ENCODE results near the gene NTHL1.

NTHL1 gene

DNA sequence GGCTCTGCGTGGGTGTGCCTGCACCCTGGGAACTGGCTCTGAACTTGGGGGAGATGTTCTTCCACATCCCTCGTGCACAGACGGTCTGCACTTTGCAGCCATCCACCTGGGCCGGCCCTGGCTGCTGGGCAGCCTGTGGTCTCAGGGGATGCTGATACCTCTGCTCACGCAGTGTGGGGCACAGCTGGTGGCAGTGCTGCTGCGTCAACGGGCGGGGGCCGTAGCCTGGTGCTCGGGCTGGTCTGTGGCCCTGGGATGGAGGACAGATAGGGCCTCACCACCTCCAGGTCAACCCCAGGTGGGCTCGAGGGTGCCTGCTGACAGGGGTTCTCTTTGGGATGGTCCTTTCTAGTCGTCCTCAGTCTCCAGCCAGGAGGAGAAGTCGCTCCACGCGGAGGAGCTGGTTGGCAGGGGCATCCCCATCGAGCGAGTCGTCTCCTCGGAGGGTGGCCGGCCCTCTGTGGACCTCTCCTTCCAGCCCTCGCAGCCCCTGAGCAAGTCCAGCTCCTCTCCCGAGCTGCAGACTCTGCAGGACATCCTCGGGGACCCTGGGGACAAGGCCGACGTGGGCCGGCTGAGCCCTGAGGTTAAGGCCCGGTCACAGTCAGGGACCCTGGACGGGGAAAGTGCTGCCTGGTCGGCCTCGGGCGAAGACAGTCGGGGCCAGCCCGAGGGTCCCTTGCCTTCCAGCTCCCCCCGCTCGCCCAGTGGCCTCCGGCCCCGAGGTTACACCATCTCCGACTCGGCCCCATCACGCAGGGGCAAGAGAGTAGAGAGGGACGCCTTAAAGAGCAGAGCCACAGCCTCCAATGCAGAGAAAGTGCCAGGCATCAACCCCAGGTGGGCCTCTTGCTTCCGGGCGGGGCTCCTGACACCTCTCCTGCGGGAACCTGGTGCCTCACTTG is 36.5 kb upstream of the NTHL1 start:
- no peak for DNase-seq

DNA sequence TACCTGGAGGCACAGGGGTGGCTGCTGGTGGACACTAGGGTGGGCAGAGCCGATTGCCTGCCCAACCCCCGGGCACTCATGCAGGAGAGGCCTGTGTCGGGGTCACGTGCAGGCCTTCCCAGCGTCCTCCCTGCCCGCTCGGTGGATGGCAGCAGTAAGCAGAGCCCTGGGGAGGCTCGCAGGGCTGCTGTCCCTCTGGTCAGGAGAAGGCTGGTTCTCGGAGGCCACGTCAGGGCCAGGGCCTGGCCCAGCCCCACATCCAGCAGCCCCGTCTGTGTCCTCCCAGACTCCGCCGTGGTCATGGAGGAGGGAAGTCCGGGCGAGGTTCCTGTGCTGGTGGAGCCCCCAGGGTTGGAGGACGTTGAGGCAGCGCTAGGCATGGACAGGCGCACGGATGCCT is 35.8 kb upstream of the NTHL1 start:
- DNase-seq: no peak

DNA sequence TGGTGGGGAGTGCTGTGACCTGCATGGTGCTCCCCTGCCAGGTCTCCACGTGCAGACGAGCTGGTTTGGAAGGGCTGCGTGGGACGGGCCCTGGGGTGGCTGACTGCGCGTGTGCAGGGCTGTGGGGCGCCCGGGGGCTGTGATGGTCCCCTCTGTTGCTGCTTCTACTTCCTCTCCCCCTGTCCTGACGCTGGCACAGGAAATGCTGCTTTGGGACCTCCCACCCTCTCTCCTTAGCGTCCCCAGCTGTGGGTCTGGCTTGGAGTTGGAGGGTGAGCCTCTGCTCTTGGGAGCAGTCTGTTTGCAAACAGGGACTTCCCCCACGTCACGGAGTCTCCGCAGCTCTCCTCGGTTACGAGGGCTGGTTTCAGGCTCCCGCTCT is 35.3 kb upstream of the NTHL1 start:
- no peak for DNase-seq

DNA sequence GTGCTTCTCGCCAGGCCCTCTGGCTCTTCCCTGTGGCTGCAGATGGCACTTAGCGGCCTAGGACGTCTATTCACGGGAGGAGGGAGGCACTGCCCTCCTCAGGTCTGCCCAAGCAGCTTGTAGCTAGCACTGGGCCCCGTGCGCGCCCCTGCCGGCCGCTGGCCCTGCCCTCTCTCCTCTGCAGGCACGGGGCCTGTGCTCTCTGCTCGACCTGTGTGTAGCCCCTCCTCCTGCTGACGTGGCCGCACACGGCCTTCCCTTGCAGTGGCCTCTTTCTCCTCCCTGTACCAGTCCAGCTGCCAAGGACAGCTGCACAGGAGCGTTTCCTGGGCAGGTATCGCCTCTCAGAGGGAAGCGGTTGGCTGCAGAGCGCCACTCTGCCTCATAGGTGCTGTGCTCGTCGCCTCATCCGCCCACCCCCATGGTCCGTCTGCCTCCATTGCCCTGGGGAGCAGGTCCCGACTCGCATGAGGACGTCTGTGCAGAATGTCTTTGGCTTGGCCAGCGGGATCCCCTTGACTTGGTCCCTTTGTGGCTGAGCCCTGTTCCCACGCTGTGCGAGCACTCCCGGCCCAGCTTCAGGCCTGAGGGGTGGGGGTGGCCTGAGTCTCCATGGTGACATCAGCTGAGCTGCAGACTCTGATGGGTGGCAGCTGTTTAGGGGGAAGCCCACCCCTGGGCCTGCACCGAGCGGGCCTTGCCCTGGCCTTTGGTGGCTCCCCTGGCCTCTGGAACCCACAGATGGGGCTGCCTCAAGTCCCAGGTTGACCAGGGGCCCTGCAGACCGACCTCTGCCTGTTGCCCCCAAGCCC is 34.7 kb upstream of the NTHL1 start:
- DNase-seq: no peak

DNA sequence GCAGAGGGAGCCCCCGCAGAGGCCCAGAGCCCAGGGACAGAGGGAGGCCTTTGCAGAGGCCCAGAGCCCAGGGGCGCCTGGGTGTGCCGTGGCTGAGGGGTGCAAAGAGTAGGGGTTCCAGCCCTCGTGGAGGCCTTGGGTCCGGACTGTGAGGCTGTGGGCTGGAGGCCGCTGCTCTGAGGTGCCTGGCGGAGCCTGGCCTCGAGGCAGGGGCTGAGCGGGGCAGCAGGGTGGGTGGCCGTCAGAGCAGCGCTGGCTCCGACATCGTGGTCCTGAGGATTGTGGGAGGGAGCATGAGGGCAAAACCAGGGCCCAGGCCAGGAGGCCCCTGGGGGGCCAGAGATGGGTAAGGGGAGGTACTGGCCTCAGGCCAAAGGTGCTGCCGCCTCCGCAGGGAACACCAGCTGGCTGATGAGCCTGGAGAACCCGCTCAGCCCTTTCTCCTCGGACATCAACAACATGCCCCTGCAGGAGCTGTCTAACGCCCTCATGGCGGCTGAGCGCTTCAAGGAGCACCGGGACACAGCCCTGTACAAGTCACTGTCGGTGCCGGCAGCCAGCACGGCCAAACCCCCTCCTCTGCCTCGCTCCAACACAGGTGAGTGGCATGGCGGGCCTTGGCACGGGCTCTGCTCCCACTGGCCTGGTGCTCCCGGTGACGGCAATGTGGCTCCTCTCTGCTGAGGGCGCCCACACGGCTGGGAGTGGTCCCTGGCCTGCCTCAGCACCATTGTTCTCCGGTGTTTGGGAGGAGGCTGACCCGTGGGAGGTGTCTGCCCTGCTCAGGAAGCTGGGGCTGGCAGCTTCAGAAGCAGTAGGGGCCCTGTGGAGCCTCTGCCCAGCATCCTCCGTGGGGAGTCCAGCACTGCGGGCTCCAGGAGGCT is 33.8 kb upstream of the NTHL1 start:
- DNase-seq: no peak

DNA sequence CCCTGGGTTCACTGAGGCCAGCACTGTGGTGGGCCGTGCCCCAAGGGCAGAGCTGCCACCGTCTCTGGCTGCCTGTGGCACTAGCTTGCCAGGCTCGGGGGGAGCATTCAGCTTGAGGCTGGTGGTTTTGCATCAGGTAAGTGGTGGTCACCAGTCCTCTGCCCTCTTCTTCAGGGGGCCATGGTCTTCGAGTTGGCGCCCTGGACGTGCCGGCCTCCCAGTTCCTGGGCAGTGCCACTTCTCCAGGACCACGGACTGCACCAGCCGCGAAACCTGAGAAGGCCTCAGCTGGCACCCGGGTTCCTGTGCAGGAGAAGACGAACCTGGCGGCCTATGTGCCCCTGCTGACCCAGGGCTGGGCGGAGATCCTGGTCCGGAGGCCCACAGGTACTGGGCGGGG is 32.4 kb upstream of the NTHL1 start:
- no peak for DNase-seq

DNA sequence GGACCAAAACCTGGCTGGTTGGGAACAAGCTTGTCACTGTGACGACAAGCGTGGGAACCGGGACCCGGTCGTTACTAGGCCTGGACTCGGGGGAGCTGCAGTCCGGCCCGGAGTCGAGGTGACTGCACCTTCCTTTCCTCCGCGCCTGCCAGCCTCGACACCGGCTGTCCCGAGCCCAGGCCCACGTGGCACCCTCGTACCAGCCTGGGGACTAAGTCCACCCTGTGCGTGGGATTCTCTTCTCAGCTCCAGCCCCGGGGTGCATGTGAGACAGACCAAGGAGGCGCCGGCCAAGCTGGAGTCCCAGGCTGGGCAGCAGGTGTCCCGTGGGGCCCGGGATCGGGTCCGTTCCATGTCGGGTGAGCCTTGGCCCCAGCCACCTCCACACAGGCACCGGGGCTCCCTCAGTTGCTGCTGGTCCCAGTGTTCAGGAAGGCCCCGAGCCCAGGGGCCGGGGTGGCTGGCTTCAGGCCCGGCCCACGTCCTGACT is 31.7 kb upstream of the NTHL1 start:
- no peak for DNase-seq

DNA sequence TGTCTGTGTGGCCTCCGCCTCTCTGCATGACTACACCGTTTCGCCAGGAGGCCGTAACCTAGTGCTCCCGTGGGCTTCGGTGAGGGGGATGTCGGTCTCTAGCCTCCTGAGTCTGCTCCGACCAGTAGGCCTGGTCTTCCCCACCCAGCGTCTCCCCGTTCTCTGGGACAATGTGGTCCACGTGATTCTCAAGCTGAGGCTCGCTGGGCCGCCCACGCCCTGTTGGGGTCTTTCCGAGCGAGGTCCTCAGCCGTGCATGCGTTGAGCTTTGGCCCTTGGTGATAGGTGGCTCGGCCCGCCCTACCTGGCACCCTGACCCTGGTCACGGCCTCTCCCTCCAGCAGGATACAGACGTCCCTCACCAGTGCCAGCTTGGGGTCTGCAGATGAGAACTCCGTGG is 31.1 kb upstream of the NTHL1 start:
- no peak for DNase-seq

DNA sequence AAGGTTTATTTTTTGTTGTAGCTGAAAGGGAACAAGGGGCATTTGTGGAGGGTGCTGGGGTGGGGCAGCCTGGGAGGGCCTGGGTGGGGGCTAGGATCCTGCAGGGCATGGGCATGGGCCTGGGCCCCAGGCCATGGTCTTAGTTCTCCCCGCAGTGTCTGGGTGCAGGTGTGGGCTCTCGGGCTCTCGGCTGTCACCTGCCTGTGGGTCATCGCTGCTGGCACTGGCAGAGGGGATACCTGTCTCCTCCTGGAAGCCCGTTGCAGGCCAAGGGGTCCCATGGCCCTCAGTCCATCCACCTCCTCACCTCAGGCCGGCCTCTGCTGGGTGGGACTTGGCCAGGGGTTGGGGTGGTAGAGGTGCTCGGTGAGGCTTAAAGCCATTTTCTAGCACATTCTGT is 30.5 kb upstream of the NTHL1 start:
- no peak for DNase-seq

DNA sequence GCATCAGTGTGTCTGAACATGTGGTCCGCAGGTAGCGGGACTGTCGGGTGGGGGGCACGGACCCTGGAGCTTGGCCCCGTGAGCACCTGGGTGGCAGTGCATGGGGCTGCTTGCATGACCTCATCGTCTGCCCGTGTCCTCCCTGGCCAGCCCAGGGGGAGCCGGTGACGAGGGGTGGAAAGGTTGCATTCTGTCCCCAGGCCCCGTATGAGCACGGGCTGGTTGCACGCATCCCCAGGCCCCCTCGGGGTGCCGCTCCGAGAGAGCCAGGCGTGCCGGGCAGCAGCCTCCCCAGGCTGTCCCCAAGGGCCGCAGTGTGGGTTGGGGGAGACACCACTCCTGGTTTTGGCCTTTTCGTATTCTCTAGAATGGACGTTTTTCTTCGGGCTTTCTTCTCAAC is 30.1 kb upstream of the NTHL1 start:
- DNase-seq: no peak

DNA sequence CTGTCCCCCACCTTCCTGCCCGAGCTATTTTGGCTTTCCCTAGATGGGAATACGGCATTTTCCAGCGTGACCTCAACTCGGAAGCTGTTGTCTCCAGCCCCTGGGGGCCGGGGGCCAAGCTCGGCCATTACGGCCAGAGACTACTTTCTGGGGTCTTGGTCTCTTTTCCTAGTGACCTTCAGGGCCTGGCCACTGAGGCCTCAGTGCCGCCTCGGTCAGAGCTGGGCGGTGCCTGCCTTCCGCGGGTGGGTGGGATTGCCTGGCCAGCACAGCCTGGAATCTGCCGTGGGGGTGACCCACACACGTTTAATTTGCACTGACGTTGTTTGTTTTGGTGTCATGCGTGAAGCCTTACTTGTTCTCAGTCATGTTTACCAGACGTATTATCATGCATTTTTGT is 29.4 kb upstream of the NTHL1 start:
- DNase-seq: no peak

DNA sequence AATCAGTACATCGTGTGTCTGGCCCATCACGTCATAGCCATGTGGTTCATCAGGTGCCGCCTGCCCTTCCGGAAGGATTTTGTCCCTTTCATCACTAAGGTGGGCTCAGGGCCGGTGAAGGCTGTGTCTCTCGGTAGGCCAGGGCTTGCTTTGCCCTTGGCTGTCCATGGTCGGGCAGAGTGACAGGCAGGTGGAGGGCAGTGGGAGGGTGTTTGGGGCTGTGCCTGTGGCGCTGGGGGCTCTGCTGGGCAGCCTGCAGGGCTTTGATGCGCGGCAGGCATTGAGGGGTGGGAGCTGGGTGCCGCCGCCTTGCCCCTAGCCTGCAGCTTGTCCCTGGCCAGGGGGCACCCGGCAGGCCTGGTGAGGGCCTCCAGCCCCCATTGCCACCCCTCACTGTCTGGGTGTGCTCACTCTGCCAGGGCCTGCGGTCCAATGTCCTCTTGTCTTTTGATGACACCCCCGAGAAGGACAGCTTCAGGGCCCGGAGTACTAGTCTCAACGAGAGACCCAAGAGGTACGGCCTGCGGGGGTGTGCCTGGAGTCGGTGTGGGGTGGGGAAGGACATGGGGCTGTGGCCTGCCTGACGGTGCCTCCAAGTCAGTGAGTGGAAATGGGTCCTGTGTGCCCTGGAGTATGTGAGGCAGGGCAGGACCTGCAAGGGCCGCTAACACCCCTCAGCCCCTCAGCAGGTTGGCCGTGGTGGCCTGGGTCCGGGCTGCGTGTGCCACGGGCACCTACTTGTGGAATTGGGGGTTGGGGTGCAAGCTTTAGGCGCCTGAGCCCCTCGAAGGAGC is 28.6 kb upstream of the NTHL1 start:
- DNase-seq: no peak

DNA sequence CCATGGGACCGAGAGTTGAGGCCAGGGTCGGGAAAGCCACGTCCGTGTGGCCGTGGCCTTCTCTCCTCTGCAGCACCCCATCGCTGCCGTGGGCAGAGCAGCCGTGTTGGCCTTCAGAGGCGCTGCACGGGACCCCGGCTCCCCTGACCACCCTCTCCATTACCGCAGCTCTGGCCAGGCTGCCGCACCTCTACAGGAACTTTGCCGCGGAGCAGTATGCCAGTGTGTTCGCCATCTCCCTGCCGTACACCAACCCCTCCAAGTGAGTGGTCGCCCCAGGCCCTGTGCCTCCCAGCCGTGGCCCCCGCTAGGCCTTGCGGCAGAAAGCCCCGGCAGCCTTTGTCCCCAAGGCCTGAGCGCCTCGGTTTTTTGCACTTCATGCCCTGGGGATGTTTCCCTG is 28.0 kb upstream of the NTHL1 start:
- DNase-seq: no peak

DNA sequence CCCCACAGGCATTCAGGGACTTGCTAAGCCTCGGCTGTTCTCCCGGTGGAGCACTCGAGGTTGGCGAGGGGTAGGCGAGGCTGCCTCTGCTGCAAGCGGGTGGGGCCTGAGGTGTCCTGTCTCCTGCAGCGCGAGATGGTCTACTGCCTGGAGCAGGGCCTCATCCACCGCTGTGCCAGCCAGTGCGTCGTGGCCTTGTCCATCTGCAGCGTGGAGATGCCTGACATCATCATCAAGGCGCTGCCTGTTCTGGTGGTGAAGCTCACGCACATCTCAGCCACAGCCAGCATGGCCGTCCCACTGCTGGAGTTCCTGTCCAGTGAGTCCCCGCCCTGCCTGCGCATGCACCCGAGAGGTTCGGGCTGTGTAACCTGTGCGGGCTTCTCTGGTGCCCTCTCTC is 26.4 kb upstream of the NTHL1 start:
- no peak for DNase-seq

DNA sequence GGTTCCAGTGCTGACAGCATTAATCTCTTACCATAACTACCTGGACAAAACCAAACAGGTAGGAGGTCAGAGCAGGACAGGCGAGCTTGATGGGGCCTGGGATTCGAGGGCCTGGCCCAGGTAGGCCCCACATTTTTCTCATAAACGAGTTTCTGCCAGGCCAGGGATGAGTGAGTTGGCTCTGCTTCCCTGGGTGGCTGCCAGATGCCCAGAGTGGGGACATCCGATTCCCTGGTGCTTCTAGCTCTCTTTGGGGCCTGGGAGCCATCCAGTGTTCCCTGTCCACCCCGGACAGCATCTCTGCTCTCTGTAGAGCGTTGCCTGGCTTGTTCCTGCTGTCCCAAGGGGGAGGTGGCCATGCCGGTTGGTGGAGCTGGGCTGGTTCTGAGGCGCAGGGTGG is 25.3 kb upstream of the NTHL1 start:
- no peak for DNase-seq

DNA sequence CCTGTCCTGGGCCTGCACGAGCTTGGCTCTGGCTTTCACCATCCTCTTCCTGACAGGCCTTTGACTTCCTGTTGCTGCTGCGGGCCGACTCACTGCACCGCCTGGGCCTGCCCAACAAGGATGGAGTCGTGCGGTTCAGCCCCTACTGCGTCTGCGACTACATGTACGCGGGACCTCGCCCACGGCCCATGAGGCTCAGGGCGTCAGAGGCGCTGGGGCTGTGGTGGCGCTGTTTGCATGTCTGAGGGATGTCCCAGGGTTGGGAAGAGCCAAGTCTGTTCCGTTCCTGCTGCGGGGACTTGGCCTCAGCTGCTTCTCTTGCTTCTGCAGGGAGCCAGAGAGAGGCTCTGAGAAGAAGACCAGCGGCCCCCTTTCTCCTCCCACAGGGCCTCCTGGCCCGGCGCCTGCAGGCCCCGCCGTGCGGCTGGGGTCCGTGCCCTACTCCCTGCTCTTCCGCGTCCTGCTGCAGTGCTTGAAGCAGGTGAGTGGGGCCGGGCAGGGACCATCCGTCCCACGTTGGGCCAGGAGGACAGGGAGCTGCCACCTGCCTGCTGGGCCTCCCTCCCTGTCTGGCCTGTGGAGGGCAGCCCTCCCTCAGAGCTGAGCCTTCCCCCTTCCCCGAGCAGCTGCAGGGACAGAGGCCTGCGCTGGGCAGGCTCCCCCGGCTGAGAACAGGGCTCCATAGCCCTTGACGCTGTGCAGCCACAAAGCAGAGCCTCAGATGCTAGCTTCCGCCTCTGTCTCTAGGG is 24.0 kb upstream of the NTHL1 start:
- no peak for DNase-seq

DNA sequence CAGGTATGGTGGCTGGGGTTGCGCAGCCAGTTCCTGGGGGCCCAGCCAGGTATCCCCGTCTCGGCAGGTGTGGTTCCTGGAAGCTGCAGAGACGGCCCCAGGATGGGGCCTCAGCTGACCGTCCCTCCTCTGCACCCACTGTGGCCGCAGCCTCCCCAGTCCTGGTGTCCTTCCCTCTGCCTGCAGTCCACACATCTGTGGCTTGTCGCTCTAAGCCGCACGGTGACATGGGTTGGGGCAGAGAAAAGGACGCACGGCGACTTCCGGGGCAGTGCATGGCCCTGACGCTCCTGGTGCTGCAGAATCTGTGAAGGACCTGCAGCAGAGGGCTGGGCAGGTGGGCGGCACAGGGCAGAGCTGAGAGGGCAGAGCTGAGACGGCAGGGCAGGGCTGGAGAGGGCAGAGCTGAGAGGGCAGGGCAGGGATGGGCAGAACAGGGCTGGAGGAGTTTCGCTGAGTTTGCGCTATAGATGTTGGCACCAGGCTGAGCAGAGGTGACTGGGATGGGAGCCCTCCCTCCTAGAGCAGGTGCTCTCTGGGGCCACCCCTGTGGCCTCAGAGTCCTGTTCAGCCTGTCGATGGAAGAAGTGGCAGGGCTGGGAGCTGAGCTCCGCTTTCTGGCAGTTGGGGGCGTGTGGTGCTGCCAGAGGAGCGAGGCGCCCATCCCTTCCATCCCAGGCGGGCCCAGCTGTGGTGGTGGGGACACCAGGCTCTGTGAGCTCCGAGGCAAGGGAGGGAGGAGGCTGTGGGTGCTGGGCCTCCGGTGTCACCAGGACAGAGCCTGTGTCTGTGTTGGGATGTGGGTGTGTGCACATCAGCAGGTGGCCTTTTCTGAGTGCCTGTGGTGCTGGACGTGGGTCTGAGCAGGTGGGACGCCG is 23.2 kb upstream of the NTHL1 start:
- DNase-seq: no peak

DNA sequence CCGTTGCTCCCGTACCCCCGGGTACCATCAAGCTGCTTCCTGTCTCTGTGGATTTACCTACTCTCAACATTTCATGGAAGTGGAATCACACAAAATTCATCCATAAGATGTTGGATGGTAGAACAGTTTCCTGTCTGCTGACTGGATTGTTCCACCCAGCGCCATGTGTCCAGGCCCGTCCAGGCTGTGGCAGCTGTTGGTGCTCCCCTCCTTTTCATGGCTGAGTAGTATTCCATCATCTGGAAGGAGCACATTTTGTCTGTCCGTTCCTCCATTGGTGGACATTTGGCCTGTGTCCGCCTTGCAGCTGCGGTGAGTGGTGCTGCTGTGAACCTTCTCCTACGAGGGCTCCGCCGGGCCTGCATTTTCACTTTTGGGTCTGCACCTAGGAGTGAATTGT is 18.5 kb upstream of the NTHL1 start:
- no peak for DNase-seq

DNA sequence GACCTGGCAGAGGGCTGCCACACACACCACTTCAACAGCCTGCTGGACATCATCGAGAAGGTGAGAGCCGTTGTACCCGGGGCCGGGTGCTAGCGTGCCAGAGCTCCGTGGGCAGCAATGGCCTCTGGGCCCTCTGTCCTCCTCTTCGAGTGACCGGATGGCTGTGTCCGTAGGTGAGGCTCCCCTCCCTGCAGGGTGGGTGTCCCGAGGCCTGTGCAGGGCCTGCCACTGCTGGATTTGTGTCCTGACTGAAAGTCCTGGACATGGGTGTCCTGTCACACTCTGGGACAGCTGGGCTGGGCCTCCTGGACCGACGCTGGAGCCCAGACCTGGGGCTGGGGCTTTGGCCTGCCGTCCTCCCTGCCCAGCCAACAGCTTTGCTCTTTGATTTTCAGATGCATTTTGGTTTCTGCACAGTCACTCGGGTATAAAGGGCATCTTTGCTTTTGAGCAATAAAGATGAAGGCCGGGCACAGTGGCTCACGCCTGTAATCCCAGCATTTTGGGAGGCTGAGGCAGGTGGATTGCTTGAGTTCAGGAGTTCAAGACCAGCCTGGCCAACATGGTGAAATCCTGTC is 16.8 kb upstream of the NTHL1 start:
- no peak for DNase-seq

DNA sequence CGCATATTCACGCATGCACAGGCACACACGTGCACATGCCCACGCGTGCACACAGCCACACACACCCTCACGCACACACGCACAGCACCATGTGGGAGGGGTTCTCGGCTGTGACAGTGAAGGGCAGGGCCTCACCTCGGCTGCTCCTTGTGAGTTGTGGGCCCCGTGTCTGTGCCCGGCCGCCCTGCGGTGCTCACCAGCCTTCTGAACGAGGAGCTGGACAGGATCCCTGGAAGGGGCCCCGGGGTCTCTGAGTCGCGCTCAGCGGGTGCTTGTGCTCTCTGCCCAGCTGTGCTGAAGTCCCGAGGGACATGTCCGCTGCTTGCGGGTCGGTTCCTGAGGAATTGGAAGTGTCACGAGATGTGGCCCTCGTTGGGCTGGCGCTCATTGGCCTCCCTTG is 16.2 kb upstream of the NTHL1 start:
- DNase-seq: no peak
